ENCODE data around the gene USP25.

The USP25 gene

DNA sequence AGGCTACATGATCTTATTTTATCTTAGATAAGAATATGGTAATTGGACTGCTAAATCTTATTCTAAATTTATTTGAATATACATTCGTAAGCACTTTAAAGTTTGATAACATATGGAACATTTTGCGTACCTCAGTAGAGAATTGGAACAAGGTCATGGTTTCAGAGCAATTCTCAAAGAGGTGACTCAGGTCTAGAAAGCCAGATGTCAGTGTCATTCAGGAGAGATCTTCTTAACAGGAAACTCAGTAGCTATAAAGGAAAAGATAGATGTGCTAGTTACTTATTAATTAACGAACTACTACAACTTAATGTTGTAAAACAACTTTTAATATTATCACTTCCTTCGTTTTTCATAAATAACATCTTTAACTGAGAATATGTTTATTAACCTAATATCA lies 142.5 kb downstream of the USP25 start:
- no peak for DNase-seq

DNA sequence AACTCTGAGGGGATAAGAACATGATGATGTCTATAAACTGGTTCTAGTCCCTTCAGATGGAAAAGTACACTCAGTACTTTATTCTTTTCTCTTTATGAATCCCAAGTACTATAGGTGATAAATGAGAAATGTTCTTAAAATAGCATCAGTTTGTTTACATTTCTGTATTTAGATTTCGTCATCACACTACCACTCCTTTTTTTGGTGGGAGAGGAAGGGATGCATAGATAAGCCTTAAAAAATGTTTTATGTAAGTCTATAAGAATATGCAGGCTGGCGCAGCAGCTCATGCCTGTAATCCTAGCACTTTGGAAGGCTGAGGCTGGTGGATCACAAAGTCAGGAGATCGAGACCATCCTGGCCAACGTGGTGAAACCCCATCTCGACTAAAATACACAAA lies 144.8 kb downstream of the USP25 start:
- no peak for DNase-seq

GRCh38 chr21:15875286-15875685 lies 145.5 kb downstream of the USP25 start:
- peak; percentile 8 for DNase-seq

- DNase-seq, result no peak
Measured at GRCh38 chr21:15893902-15894301, 164.1 kb downstream of the USP25 start.

GRCh38 chr21:15894596-15894995 lies 164.8 kb downstream of the USP25 start:
- DNase-seq, result peak; percentile 16

- no peak for DNase-seq
Measured at GRCh38 chr21:15895142-15896106, 165.6 kb downstream of the USP25 start.

DNA sequence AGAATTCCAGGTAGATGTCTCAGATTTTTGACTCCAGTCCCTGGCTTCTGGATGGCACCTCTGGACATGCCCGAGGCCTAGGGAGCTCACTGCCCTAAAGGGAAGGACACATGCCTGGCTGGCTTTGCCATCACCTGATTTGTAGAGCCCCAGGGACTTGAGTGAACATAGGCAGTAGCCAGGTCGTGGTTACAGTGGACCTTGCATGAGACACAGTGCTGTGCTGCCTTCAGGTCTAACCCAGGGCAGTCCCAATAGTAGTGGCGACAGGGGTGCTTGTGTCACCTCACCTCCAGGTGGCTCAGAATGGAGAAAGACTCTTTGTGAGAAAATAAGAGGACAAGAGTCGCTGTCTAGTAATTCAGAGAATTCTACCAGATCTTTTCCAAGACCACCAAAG lies 166.7 kb downstream of the USP25 start:
- DNase-seq, result no peak

DNA sequence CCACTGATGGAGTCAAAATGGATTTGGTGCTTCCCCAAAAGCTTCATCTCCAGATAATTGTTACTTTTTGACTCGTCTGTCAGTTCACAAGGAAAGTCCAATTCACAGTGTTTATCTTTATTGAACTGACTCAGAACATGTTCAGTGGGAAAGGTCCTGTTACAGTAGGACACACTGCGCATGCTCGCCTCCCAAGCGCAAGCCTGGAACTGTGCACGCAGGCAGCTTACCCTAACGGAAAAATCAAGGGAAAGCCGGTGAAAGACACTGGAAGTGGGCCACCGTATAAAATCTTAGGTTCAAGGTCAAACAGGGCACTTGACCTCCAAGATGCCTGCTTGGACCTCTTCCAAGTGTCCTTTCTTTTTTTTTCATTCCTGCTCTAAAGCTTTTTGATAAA lies 174.6 kb downstream of the USP25 start:
- DNase-seq, result no peak

GRCh38 chr21:15908187-15908586 lies 178.4 kb downstream of the USP25 start:
- no peak for DNase-seq

GRCh38 chr21:15928196-15928595 lies 198.4 kb downstream of the USP25 start:
- no peak for DNase-seq

DNA sequence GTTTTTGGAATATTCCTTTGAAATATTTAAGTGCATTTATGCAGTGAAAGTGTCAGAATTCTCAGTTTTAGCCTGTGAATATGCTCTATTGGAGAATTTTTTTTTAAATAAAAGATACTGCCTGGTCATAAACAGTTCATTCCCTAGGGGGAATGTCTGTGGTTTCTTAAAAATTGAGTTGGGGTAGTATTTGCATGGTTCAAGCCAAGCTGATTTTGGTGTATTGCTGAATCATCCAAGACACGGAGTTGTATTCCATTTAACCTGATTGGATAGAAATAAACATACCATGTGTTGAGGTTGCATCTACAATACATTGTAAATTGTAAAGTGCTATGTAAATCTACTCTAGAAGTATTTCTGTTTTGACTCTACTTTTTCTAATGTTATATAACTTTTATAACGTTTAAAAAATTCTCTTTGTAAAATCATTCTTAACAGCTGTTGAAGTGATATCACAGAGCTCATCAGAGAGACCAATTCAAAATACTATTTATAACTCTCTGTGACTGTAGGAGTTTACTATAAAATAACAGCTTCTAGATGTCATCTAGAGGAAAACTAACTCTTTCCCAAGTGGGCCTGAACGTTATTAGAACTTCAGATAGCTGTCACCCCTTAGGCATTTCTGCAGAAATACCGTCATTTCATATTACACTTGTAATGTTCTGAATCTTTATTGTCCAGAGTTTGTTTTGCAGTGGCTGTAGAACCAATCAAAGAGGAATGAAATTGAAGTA lies 199.1 kb downstream of the USP25 start:
- DNase-seq, result no peak

DNA sequence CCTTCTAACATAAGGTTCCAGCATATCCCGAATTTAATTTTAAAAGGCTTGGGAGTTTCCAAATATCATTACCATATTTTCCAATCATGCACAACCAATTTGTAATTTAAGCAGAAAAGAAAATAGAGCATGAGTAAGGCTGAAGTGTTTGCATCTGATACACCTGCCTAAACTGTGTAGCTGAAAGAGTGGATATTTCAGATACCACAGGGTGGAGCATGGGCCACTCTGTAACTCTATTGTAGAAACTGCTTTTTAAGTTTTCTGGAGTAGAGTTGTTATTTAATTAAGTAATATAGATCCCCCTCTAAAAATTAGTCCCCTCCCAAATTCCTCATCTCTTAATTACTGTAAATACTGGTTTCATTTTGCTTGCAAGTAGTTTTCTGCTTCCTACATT lies 199.8 kb downstream of the USP25 start:
- no peak for DNase-seq

Data from NCI-H2029 treated with DMSO at 0.1 percent for 48 hours (cell line).